H1 (cell line): ENCODE data around the gene HIVEP3. TPM values are rescaled to one million over a fixed set of nuclear protein-coding genes. Genes with fewer than 3 reads are reported as not detected.

Experiments used
- EZH2 ChIP-seq: fragments of 200-600 bp; sonication (generic); IDR thresholded peaks from 2 replicates; pipeline ENCODE4 v1.7.1; 2012; ENCODE audit warnings: low read depth, mild to moderate bottlenecking, moderate library complexity, low read length, inconsistent platforms; ENCODE audit not compliant: severe bottlenecking
- PHF8 ChIP-seq: fragments of 200-600 bp; sonication (generic); conservative IDR thresholded peaks from 2 replicates; pipeline ENCODE4 v1.7.1; 2012; ENCODE audit warnings: low read depth, mild to moderate bottlenecking, inconsistent platforms, low read length, moderate library complexity
- POLR2A ChIP-seq, 2 experiments: IDR thresholded peaks; 1 replicate in 1 of 2; 2 replicates in 1 of 2; pipeline ENCODE4 v1.6.1; 2011; ENCODE audit warnings: low read depth in 2 of 2, low read length in 2 of 2, mild to moderate bottlenecking in 2 of 2; ENCODE audit errors: control extremely low read depth in 1 of 2
- POLR2AphosphoS5 ChIP-seq: IDR thresholded peaks from 2 replicates; pipeline ENCODE4 v1.6.1; 2011; ENCODE audit warnings: low read depth, low read length
- POU5F1 ChIP-seq: IDR thresholded peaks from 2 replicates; pipeline ENCODE4 v1.6.1; 2011; ENCODE audit warnings: low read depth, mild to moderate bottlenecking, low read length, moderate library complexity
- RAD21 ChIP-seq, 2 experiments: IDR thresholded peaks in 1 of 2; conservative IDR thresholded peaks in 1 of 2; 2 replicates each; pipeline ENCODE4 v1.6.1; 2011; ENCODE audit warnings: low read depth in 2 of 2, low read length in 2 of 2, improper control_type of control experiment in 1 of 2, inconsistent platforms in 1 of 2, mild to moderate bottlenecking in 1 of 2, moderate library complexity in 1 of 2
- RBBP5 ChIP-seq: IDR thresholded peaks from 2 replicates; pipeline ENCODE4 v1.7.1; 2012; ENCODE audit warnings: low read depth, mild to moderate bottlenecking, inconsistent platforms, low read length, moderate library complexity, borderline replicate concordance
- SAP30 ChIP-seq: fragments of 300-600 bp; sonication (generic); IDR thresholded peaks from 2 replicates; pipeline ENCODE4 v1.7.1; 2012; ENCODE audit warnings: low read length, moderate library complexity, mild to moderate bottlenecking, inconsistent platforms; ENCODE audit not compliant: insufficient read depth, insufficient replicate concordance
- SIX5 ChIP-seq: IDR thresholded peaks from 2 replicates; pipeline ENCODE4 v1.6.1; 2011; ENCODE audit warnings: mild to moderate bottlenecking, low read depth, low read length
- polyA plus RNA-seq, 7 experiments: library from polyadenylated mRNA; depleted of rRNA in 3 of 7; stranded (reverse) in 5 of 7; unstranded in 2 of 7; fragments of >200 nt in 5 of 7; fragments of 200-250 nt in 2 of 7; gene quantifications; 1 replicate in 5 of 7; 2 replicates in 1 of 7; 4 replicates in 1 of 7; pipeline versions ENCODE4 v1.2.1 to v1.2.3, GENCODE V29; 2011 to 2013; ENCODE audit warnings: missing spikeins in 2 of 7, mixed read lengths in 2 of 7
- total RNA-seq: library from RNA; stranded (reverse); fragmentation: NEBNext Ultra II Directional; extraction: Animal tissue kit (Norgen Biotek cat#: 25700); gene quantifications from 2 replicates; pipeline ENCODE4 v1.2.1, GENCODE V29; 2021

HIVEP3 gene
- total and polyA plus RNA-seq, 2 of the 8 experiments (the other 6 are each of a cell fraction or from before 2014, with no cell fraction given): 0.24 to 0.69 TPM

DNA sequence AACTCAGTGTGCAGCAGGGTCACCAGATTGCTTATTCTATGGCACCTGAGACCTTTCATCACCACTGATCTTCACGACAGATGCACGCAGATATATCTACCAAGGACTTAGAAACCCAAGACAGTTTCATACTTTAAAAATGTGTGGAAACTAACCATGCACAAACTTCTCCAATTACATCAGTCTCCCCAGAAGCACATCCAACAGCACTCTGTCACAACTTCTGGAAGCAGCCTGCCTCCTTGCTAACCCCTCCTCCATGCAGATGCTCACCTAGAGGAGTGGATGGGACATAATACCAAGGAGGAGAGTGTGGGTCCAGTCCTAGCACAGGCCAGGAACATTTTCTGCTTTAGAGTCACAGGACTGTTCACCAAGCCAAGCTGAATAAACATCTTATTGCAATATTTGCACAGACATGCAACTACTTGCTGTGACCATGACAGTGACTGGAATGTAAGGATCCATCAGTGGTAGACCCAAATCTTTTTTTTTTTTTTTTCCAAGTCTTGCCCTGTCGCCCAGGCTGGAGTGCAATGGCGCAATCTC lies 69.4 kb downstream of the HIVEP3 start (continued):
- TF ChIP-seq POU5F1: no peak
- no peak for TF ChIP-seq SIX5
- no peak for TF ChIP-seq PHF8
- TF ChIP-seq SAP30: no peak
- no peak for TF ChIP-seq RBBP5
- no peak for TF ChIP-seq RAD21 (IDR thresholded peaks at IDR 0.05 in 1 of 2, conservative IDR thresholded peaks at IDR 0.05 in 1 of 2; ENCODE audit: low read depth in 2 of 2, low read length in 2 of 2)
- no peak for TF ChIP-seq EZH2
- TF ChIP-seq POLR2A (IDR thresholded peaks at IDR 0.05; ENCODE audit: control extremely low read depth in 1 of 2, low read depth in 2 of 2, low read length in 2 of 2): no peak
- TF ChIP-seq POLR2AphosphoS5: no peak
